ENCODE data around the gene TRPV2. TPM values are rescaled to one million over a fixed set of nuclear protein-coding genes. Genes with fewer than 3 reads are reported as not detected.
"Not testable (repeated sequence)": the region's sequence is repeated elsewhere in the genome, so short reads cannot be mapped to it uniquely, and the experiment has no call there.

TRPV2 gene
- total RNA-seq, 1 donor from 2014 or later, result 46.8 TPM

DNA sequence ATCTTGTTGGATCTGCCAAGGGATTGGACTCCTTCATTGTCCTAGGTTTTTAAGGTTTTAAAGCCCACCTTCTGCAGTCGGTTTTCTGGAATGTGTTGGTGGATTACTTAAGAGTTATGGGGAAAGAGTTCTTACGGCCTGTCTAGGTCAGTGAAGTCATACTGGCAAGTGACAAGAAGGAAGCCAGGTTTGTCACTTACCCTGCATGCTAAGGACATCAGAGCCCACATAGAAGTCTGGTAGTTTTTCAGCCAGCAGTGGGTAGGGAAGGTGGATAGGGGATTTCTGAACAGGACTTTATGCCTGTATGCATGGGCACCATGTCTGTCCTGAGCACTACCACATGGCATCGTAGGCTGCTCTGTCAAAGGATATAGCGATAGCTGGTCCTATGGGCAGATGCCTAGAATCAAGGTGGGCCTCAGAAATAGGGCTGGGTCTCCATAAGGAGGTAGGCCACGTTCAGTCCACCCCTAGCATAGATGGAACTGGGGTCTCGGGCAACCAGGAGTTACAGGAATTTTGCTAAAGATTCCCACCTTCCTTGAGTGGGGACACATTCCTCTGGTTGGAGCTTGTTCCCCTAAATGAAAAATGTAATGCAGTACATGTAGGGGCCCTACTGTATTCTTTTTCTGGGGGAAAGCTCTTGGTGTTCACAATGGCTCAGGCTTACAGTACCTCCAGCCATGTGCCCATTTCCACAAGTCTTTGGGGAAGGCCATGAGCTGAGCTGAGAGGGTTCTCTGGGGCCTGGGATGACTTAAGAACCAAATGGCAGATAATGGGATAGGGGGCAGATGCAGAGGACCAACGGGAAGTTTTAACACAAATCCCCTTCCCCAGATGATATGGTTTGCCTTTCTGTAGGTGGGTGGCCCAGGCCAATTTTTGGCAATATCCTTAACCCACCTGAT, 27.5 kb downstream of the TRPV2 start:
- Mint-ChIP-seq H3K27ac (peak overlapping the region; percentile 75), H3K4me3 (ENCODE audit: low read depth) (peak overlapping the region; percentile 60), H3K4me1 (ENCODE audit: low read depth) (peaks cover 38% of the 10 kb centered on the region), H3K36me3 (ENCODE audit: low read depth) (peaks cover 76% of the 10 kb centered on the region), H3K27me3 (ENCODE audit: low read depth) (no peaks in the 10 kb centered on the region), H3K9me3 (no peaks in the 10 kb centered on the region)
- no peak for DNase-seq (ENCODE audit: low spot score)
- intact Hi-C loops (cut with micrococcal nuclease), result loop anchor here (5.0 kb wide), 1 partner anchor 94 kb away; no protein-coding TSS in a partner anchor

GRCh38 chr17:16443511-16444257, 28.3 kb downstream of the TRPV2 start:
- Mint-ChIP-seq H3K36me3 (ENCODE audit: low read depth) (peaks cover 84% of the 10 kb centered on the region), H3K9me3 (no peaks in the 10 kb centered on the region), H3K27me3 (ENCODE audit: low read depth) (no peaks in the 10 kb centered on the region), H3K27ac (no peak overlapping the region), H3K4me3 (ENCODE audit: low read depth) (no peak overlapping the region), H3K4me1 (ENCODE audit: low read depth) (peaks cover 40% of the 10 kb centered on the region)
- no peak for DNase-seq (ENCODE audit: low spot score)
- intact Hi-C loops (cut with micrococcal nuclease), result loop anchor here (5.0 kb wide), 1 partner anchor 94 kb away; no protein-coding TSS in a partner anchor

DNA sequence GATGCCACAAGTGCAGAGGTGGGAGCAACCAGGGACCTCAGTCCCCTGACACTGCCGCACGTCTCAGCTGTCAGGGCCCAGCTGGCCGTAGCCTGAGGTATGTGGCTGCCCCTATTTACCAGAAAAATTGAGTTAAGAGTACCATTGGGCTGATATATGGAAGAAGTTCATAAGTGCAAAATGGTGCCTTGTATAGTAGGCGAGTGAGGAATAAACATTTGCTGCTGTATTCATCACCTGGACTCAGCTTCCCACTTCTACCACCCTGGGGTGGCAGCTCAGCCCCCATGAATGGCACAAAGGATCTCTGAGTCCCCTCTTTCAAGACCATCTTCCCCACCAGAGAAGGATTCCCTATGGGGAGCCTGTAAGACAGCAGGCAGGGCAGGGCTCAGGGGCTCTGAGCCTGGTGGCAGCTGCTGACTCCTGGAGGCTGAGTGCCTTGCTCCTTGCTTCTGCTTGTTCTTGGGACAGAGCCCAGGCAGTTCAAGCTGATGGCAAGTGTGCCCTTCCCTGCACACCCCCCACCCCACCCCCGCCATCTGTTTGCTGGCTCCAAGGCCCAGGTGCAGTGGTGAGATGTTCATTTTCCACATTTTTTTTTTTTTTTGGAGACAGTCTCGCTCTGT, 29.0 kb downstream of the TRPV2 start:
- intact Hi-C loops (cut with micrococcal nuclease), result loop anchor here (5.0 kb wide), 1 partner anchor 93 kb away; no protein-coding TSS in a partner anchor
- no peak overlapping the region for H3K4me3 Mint-ChIP-seq (ENCODE audit: low read depth)
- H3K4me1 Mint-ChIP-seq (ENCODE audit: low read depth), result peaks cover 43% of the 10 kb centered on the region
- DNase-seq (ENCODE audit: low spot score), result no peak
- peaks cover 82% of the 10 kb centered on the region for H3K36me3 Mint-ChIP-seq (ENCODE audit: low read depth)
- no peaks in the 10 kb centered on the region for H3K9me3 Mint-ChIP-seq
- no peak overlapping the region for H3K27ac Mint-ChIP-seq
- no peaks in the 10 kb centered on the region for H3K27me3 Mint-ChIP-seq (ENCODE audit: low read depth)

DNA sequence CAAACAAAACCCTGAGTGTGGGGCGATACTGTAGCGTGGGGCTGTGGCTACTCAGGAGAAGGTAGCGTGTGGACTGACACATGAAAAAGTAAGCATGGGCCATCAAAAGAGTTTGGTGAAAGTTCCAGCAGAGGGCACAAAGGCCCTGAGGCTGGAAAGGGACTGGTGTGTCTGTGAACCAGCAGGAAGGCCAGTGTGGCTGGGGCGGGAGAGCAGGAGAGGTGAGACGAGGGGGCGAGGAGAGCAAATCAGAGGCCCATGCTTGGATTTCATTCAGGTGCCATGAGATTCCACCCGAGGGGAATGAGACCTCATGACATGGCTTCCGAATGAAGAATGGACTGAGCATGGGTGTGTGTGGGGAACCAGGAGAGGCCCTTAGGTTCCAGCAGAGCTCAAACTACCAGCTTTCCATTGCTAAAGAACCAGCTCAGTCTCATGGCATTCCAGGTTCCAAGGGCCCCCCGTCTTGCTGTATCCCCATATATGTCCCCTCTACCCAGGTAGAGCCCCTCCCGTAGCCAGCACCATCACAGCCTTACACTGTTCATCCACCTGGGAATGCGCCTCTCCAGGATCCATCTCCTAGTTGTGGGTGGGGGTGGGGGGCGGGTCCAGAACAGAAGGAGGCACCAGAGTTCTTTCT, 31.1 kb downstream of the TRPV2 start:
- Mint-ChIP-seq H3K27me3 (ENCODE audit: low read depth) (no peaks in the 10 kb centered on the region), H3K4me1 (ENCODE audit: low read depth) (peaks cover 34% of the 10 kb centered on the region), H3K4me3 (ENCODE audit: low read depth) (no peak overlapping the region), H3K36me3 (ENCODE audit: low read depth) (peaks cover 76% of the 10 kb centered on the region), H3K27ac (peak overlapping the region; percentile 5), H3K9me3 (no peaks in the 10 kb centered on the region)
- no peak for DNase-seq (ENCODE audit: low spot score)
- intact Hi-C loops (cut with micrococcal nuclease), result no loop called here

DNA sequence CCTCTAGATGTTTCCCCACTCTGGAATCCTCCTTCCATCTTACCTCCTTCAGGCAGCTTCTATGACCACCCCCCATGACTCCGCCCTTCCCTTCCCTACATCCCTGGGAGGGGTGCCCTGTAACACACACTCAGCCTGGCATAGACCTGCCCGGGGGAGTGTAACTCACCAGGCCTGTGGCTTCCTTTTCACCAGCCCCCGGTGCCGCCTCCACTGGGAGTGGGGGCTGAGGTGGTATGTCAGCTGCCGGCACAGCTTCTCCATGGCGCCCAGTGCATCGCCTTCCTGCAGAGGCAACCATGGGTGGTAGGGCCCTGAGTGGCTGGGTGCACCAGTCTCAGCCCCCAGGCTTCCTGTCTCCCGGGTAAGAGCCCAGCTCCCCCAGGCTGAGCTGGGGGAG, 32.3 kb downstream of the TRPV2 start:
- peaks cover 64% of the 10 kb centered on the region for H3K36me3 Mint-ChIP-seq (ENCODE audit: low read depth)
- H3K27ac Mint-ChIP-seq, result no peak overlapping the region
- H3K4me1 Mint-ChIP-seq (ENCODE audit: low read depth), result peaks cover 25% of the 10 kb centered on the region
- H3K9me3 Mint-ChIP-seq, result no peaks in the 10 kb centered on the region
- no peak for DNase-seq (ENCODE audit: low spot score)
- no peaks in the 10 kb centered on the region for H3K27me3 Mint-ChIP-seq (ENCODE audit: low read depth)
- H3K4me3 Mint-ChIP-seq (ENCODE audit: low read depth), result no peak overlapping the region
- intact Hi-C loops (cut with micrococcal nuclease), result no loop called here

DNA sequence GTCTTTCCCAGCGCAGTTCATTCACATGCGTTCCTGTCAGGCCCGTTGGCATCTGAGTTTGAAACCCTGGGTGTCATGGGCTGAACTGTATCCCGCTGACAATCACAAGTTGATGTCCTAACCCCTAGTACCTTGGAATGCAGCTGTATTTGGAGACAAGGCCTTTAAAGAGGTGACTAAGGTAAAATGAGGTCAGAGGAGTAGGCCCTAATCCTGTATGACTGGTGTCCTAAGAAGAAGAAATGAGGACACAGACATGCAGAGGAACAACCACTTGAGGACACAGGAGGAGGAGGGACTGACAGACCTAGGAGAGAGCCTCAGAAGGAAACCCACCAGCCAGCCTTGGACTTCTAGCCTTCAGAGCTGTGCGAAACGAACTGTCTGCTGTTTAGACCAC, 33.1 kb downstream of the TRPV2 start:
- Mint-ChIP-seq H3K4me1 (ENCODE audit: low read depth) (peaks cover 22% of the 10 kb centered on the region), H3K4me3 (ENCODE audit: low read depth) (no peak overlapping the region), H3K36me3 (ENCODE audit: low read depth) (peaks cover 61% of the 10 kb centered on the region), H3K27ac (no peak overlapping the region), H3K9me3 (no peaks in the 10 kb centered on the region), H3K27me3 (ENCODE audit: low read depth) (no peaks in the 10 kb centered on the region)
- intact Hi-C loops (cut with micrococcal nuclease), result no loop called here
- no peak for DNase-seq (ENCODE audit: low spot score)

DNA sequence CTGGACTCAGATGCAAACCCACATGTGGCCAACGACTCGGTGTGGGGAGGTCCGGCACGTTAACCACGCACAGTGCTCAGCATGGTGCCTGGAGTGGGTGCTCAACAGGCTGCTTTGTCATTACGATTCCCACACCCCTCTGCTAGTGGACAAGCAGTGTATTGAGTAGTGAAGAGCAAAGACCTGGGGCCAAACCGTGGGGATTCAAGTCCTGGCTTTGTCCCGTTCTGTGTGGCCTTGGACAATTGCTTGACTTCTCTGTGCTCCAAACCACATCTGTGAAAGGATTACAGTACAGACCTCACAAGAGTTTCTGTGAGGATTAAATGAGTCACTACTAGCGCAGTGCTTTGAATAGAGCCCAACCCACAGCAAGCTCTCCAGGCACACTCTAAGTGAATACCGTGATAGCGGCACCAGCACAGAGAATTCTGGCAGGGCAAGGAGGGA, 33.8 kb downstream of the TRPV2 start:
- Mint-ChIP-seq H3K4me1 (ENCODE audit: low read depth) (peaks cover 21% of the 10 kb centered on the region), H3K27ac (peak overlapping the region; percentile 50), H3K27me3 (ENCODE audit: low read depth) (no peaks in the 10 kb centered on the region), H3K9me3 (no peaks in the 10 kb centered on the region), H3K4me3 (ENCODE audit: low read depth) (no peak overlapping the region), H3K36me3 (ENCODE audit: low read depth) (peaks cover 61% of the 10 kb centered on the region)
- intact Hi-C loops (cut with micrococcal nuclease), result no loop called here
- DNase-seq (ENCODE audit: low spot score), result no peak

- Mint-ChIP-seq H3K36me3 (ENCODE audit: low read depth) (peaks cover 58% of the 10 kb centered on the region), H3K27ac (no peak overlapping the region)
Observed at GRCh38 chr17:16450028-16450427, 34.7 kb downstream of the TRPV2 start.

DNA sequence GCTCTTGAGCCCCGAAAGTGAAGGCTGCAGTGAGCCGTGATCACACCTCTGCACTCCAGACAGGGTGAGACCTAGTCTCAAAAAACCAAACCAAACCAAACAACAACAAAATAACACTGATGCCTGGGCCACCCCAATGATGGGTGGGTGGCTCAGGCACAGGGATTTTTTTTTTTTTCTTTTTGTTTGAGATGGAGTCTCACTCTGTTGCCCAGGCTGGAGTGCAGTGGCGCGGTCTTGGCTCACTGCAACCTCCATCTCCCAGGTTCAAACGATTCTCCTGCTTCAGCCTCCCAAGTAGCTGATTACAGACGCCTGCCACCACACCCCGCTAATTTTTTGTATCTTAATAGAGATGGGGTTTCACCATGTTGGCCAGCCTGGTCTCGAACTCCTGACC, 36.9 kb downstream of the TRPV2 start:
- Mint-ChIP-seq H3K36me3 (ENCODE audit: low read depth) (peaks cover 47% of the 10 kb centered on the region), H3K4me1 (ENCODE audit: low read depth) (peaks cover 15% of the 10 kb centered on the region)
- H3K9me3 Mint-ChIP-seq; H3K4me3 Mint-ChIP-seq (ENCODE audit: low read depth); intact Hi-C loops (cut with micrococcal nuclease); H3K27ac Mint-ChIP-seq; DNase-seq (ENCODE audit: low spot score); H3K27me3 Mint-ChIP-seq (ENCODE audit: low read depth): not testable (repeated sequence)

More at GRCh38 chr17:16450028-16450427, 34.7 kb downstream of the TRPV2 start:
- intact Hi-C loops (cut with micrococcal nuclease), result no loop called here
- no peak for DNase-seq (ENCODE audit: low spot score)
- peaks cover 20% of the 10 kb centered on the region for H3K4me1 Mint-ChIP-seq (ENCODE audit: low read depth)
- no peak overlapping the region for H3K4me3 Mint-ChIP-seq (ENCODE audit: low read depth)
- no peaks in the 10 kb centered on the region for H3K27me3 Mint-ChIP-seq (ENCODE audit: low read depth)
- no peaks in the 10 kb centered on the region for H3K9me3 Mint-ChIP-seq

DNA sequence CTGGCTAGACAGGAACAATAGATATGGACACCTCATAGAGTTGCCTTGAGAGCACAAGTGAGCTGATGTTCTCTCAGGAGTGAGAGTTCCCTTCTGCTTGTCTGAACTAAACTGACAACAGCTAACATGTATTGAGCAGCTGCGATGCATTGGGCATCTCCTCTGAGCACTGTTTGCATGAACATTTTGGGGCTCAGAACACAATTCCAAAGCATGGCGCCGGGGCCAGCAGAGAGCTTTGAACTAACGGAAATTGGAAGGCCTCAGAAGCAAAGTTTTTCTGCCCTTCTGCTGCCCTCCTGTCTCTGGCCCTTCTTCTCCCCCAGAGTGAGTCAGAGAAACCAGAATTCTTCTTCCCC, 38.1 kb downstream of the TRPV2 start:
- Mint-ChIP-seq H3K9me3 (no peaks in the 10 kb centered on the region), H3K4me1 (ENCODE audit: low read depth) (peaks cover 5% of the 10 kb centered on the region), H3K27me3 (ENCODE audit: low read depth) (no peaks in the 10 kb centered on the region), H3K27ac (no peak overlapping the region), H3K36me3 (ENCODE audit: low read depth) (peaks cover 35% of the 10 kb centered on the region), H3K4me3 (ENCODE audit: low read depth) (no peak overlapping the region)
- DNase-seq (ENCODE audit: low spot score), result no peak
- intact Hi-C loops (cut with micrococcal nuclease), result loop anchor here (1.0 kb wide), 1 partner anchor 68 kb away; no protein-coding TSS in a partner anchor

- Mint-ChIP-seq H3K27me3 (ENCODE audit: low read depth) (no peaks in the 10 kb centered on the region), H3K4me1 (ENCODE audit: low read depth) (no peaks in the 10 kb centered on the region), H3K27ac (peak overlapping the region; percentile 50), H3K4me3 (ENCODE audit: low read depth) (no peak overlapping the region), H3K9me3 (no peaks in the 10 kb centered on the region), H3K36me3 (ENCODE audit: low read depth) (peaks cover 22% of the 10 kb centered on the region)
- DNase-seq (ENCODE audit: low spot score), result no peak
- intact Hi-C loops (cut with micrococcal nuclease), result no loop called here
Observed at GRCh38 chr17:16455997-16456741, 40.8 kb downstream of the TRPV2 start.

Measured in activated T-helper 2 cell treated with anti-CD3 and anti-CD28 coated beads, Interferon-gamma antibody, Interleukin-2, Interleukin-4, amounts not matched to agents 10 μg/mL and 5 μg/mL and 100 μg/mL, durations not matched to agents 14 hours and 24 hours and 36 hours (primary cell).